Keratinocyte (primary cell): ENCODE data around the gene C21orf58. TPM values are rescaled to one million over a fixed set of nuclear protein-coding genes. Genes with fewer than 3 reads are reported as not detected.

ENCODE experiments used
- DNase-seq: peaks from one replicate; pipeline ENCODE4 v3.0.0-alpha.2; 2011; ENCODE audit warnings: low read depth, missing footprints, low spot score
- FAIRE-seq: peaks from 2 replicates; lab custom pipeline; 2011; peaks lifted over from hg19 to GRCh38; lab: Jason Lieb, UNC
- H2AFZ ChIP-seq: 2 replicates; pipeline ENCODE4 v1.6.0; 2012; ENCODE audit warnings: low read length, control low read depth, inconsistent platforms; ENCODE audit not compliant: control insufficient read depth
- H3K27ac ChIP-seq: 2 replicates; pipeline ENCODE4 v1.5.1; 2011; ENCODE audit warnings: low read length; ENCODE audit not compliant: control insufficient read depth, insufficient read depth
- H3K27me3 ChIP-seq: 3 replicates; pipeline ENCODE4 v1.6.0; 2011; ENCODE audit warnings: low read length; ENCODE audit not compliant: control insufficient read depth, insufficient read depth; ENCODE audit errors: extremely low read depth
- H3K36me3 ChIP-seq, 2 experiments: 2 replicates in 1 of 2; 3 replicates in 1 of 2; pipeline ENCODE4 v1.5.1; 2011; ENCODE audit warnings: low read length in 2 of 2, mild to moderate bottlenecking in 1 of 2; ENCODE audit not compliant: control insufficient read depth in 2 of 2, insufficient read depth in 2 of 2; ENCODE audit errors: extremely low read depth in 1 of 2
- H3K4me1 ChIP-seq: 3 replicates; pipeline ENCODE4 v1.5.1; 2011; ENCODE audit warnings: low read length; ENCODE audit not compliant: control insufficient read depth, insufficient read depth; ENCODE audit errors: extremely low read depth
- H3K4me2 ChIP-seq: 3 replicates; pipeline ENCODE4 v1.6.0; 2011; ENCODE audit warnings: low read depth, low read length; ENCODE audit not compliant: control insufficient read depth, insufficient read depth; ENCODE audit errors: extremely low read depth
- H3K4me3 ChIP-seq, 3 experiments: fragments of 200-600 bp in 1 of 3; sonication (generic) in 1 of 3; 2 replicates in 2 of 3; 3 replicates in 1 of 3; pipeline ENCODE4 v1.5.1; 2011 to 2016; ENCODE audit warnings: low read length in 3 of 3, mild to moderate bottlenecking in 3 of 3, control low read depth in 2 of 3, inconsistent platforms in 1 of 3, low read depth in 1 of 3, mixed read lengths in 1 of 3, mixed run types in 1 of 3, moderate library complexity in 1 of 3; ENCODE audit not compliant: control insufficient read depth in 2 of 3, insufficient read depth in 2 of 3; ENCODE audit errors: extremely low read depth in 1 of 3
- H3K79me2 ChIP-seq: 2 replicates; pipeline ENCODE4 v1.6.0; 2012; ENCODE audit warnings: low read length; ENCODE audit not compliant: control insufficient read depth, insufficient read depth
- H3K9ac ChIP-seq: 3 replicates; pipeline ENCODE4 v1.6.0; 2011; ENCODE audit warnings: low read length; ENCODE audit not compliant: control insufficient read depth, insufficient read depth; ENCODE audit errors: extremely low read depth
- H3K9me1 ChIP-seq: 3 replicates; pipeline ENCODE4 v1.6.0; 2011; ENCODE audit warnings: low read length; ENCODE audit not compliant: control insufficient read depth, insufficient read depth; ENCODE audit errors: extremely low read depth
- H3K9me3 ChIP-seq: 2 replicates; pipeline ENCODE4 v1.5.1; 2012; ENCODE audit warnings: low read depth, low read length; ENCODE audit not compliant: control insufficient read depth
- H4K20me1 ChIP-seq: 3 replicates; pipeline ENCODE4 v1.6.0; 2011; ENCODE audit warnings: low read length; ENCODE audit not compliant: control insufficient read depth, insufficient read depth; ENCODE audit errors: extremely low read depth
- CTCF ChIP-seq, 3 experiments: IDR thresholded peaks in 1 of 3; conservative IDR thresholded peaks in 1 of 3; optimal IDR thresholded peaks in 1 of 3; 2 replicates in 2 of 3; 3 replicates in 1 of 3; pipeline versions ENCODE3 to v1.5.1; 2011; ENCODE audit warnings: low read length in 3 of 3, mild to moderate bottlenecking in 3 of 3, moderate library complexity in 2 of 3, control low read depth in 1 of 3, inconsistent platforms in 1 of 3; ENCODE audit not compliant: insufficient read depth in 2 of 3; ENCODE audit errors: extremely low read depth in 1 of 3
- EZH2 ChIP-seq: IDR thresholded peaks from one replicate; pipeline ENCODE4 v1.6.1; 2012; ENCODE audit warnings: inconsistent platforms, mild to moderate bottlenecking, low read length, moderate library complexity
- dilution Hi-C: fragments of 300-500 bp; cut with MboI; formaldehyde crosslinking; loops from one replicate; pipeline ENCODE4 v1.7.0; 2020; ENCODE audit warnings: low sequenced_read_pairs; ENCODE audit not compliant: extremely low pct_ligation_motif_present
- polyA plus RNA-seq, 5 experiments: library from polyadenylated mRNA; depleted of rRNA in 3 of 5; stranded (reverse) in 3 of 5; stranded (forward) in 1 of 5; unstranded in 1 of 5; fragments of >200 nt; gene quantifications; 1 replicate in 1 of 5; 2 replicates in 3 of 5; 3 replicates in 1 of 5; pipeline versions ENCODE4 v1.2.1 to v1.2.3, GENCODE V29; 2011 to 2012; ENCODE audit warnings: missing spikeins in 2 of 5, low read depth in 1 of 5, low replicate concordance in 1 of 5

Gene C21orf58
- polyA plus RNA-seq, 1 donor (not counting 4 experiments of a cell fraction or from before 2014, with no cell fraction given): 1.2 TPM

GRCh38 chr21:46349134-46349760 lies 25.6 kb upstream of the C21orf58 start:
- FAIRE-seq: no peak
- H3K27ac ChIP-seq: no peak overlapping the region
- H3K9me1 ChIP-seq: no peaks in the 10 kb centered on the region
- no peak overlapping the region for H2AFZ ChIP-seq
- H3K4me1 ChIP-seq: no peaks in the 10 kb centered on the region
- peaks cover 47 to 56% of the 10 kb centered on the region in 2 experiments for H3K36me3 ChIP-seq
- TF ChIP-seq EZH2 (no peak), CTCF (optimal IDR thresholded peaks at IDR 0.05 in 1 of 3, IDR thresholded peaks at IDR 0.05 in 1 of 3, conservative IDR thresholded peaks at IDR 0.05 in 1 of 3; ENCODE audit: extremely low read depth in 1 of 3, insufficient read depth in 2 of 3, low read length in 3 of 3) (no peak)
- H3K79me2 ChIP-seq: peaks cover 10% of the 10 kb centered on the region
- H4K20me1 ChIP-seq: no peaks in the 10 kb centered on the region
- no peak for DNase-seq
- dilution Hi-C loops: no loop called here
- H3K4me3 ChIP-seq: no peak overlapping the region
- H3K9me3 ChIP-seq: no peaks in the 10 kb centered on the region
- H3K27me3 ChIP-seq: no peaks in the 10 kb centered on the region
- no peak overlapping the region for H3K9ac ChIP-seq
- H3K4me2 ChIP-seq: no peak overlapping the region

GRCh38 chr21:46347791-46348381 lies 24.2 kb upstream of the C21orf58 start:
- DNase-seq (no peak), FAIRE-seq (no peak)
- no peak overlapping the region for H3K4me3 ChIP-seq
- dilution Hi-C loops: no loop called here
- H3K27ac ChIP-seq: no peak overlapping the region
- no peaks in the 10 kb centered on the region for H4K20me1 ChIP-seq
- no peaks in the 10 kb centered on the region for H3K4me1 ChIP-seq
- H3K9ac ChIP-seq: no peak overlapping the region
- no peaks in the 10 kb centered on the region for H3K9me3 ChIP-seq
- H3K4me2 ChIP-seq: no peak overlapping the region
- no peak for TF ChIP-seq EZH2
- no peak for TF ChIP-seq CTCF (optimal IDR thresholded peaks at IDR 0.05 in 1 of 3, IDR thresholded peaks at IDR 0.05 in 1 of 3, conservative IDR thresholded peaks at IDR 0.05 in 1 of 3; ENCODE audit: extremely low read depth in 1 of 3, insufficient read depth in 2 of 3, low read length in 3 of 3)
- H3K9me1 ChIP-seq: no peaks in the 10 kb centered on the region
- H2AFZ ChIP-seq: no peak overlapping the region
- H3K79me2 ChIP-seq: peaks cover 15% of the 10 kb centered on the region
- no peaks in the 10 kb centered on the region for H3K27me3 ChIP-seq
- peaks cover 37 to 46% of the 10 kb centered on the region in 2 experiments for H3K36me3 ChIP-seq
